DMS53 treated with DMSO at 0.1 percent for 48 hours (cell line): ENCODE results near the gene SLC39A8.
A peak's percentile ranks its signal among the peaks of the same experiment; 100 is the strongest.
"Not testable (repeated sequence)": the region's sequence is repeated elsewhere in the genome, so short reads cannot be mapped to it uniquely, and the experiment has no call there.

Experiments
- DNase-seq: peaks from one replicate; lab custom pipeline; 2025; ENCODE audit not compliant: unreplicated experiment; lab: John Stamatoyannopoulos, UW

SLC39A8 gene

GRCh38 chr4:102344954-102345794, at the start of gene SLC39A8:
Gene SLC39A8, minus strand, starts transcription at chr4:102345482. Its CDS starts 820 bp downstream, at chr4:102344662.
- peak; percentile 71 for DNase-seq

GRCh38 chr4:102392033-102392744, 46.9 kb upstream of the SLC39A8 start:
- no peak for DNase-seq

GRCh38 chr4:102390438-102390837, 45.2 kb upstream of the SLC39A8 start:
- no peak for DNase-seq

GRCh38 chr4:102388611-102389010, 43.3 kb upstream of the SLC39A8 start:
- DNase-seq, result no peak

- no peak for DNase-seq
Measured at GRCh38 chr4:102387552-102388150, 42.4 kb upstream of the SLC39A8 start.

- DNase-seq, result no peak
Measured at GRCh38 chr4:102386966-102387365, 41.7 kb upstream of the SLC39A8 start.

- not testable (repeated sequence) for DNase-seq
Measured at GRCh38 chr4:102380253-102380652, 35.0 kb upstream of the SLC39A8 start.

GRCh38 chr4:102362922-102363432, 17.7 kb upstream of the SLC39A8 start:
- no peak for DNase-seq

GRCh38 chr4:102358128-102358527, 12.8 kb upstream of the SLC39A8 start:
- no peak for DNase-seq

- DNase-seq, result not testable (repeated sequence)
Measured at GRCh38 chr4:102357637-102358036, 12.4 kb upstream of the SLC39A8 start.

GRCh38 chr4:102356562-102357202, 11.4 kb upstream of the SLC39A8 start:
- DNase-seq, result no peak

- no peak for DNase-seq
Measured at GRCh38 chr4:102355748-102356147, 10.5 kb upstream of the SLC39A8 start.

GRCh38 chr4:102354671-102355454, 9.6 kb upstream of the SLC39A8 start:
- no peak for DNase-seq

- no peak for DNase-seq
Measured at GRCh38 chr4:102352781-102353180, 7.5 kb upstream of the SLC39A8 start.

- no peak for DNase-seq
Measured at GRCh38 chr4:102350634-102351033, 5.4 kb upstream of the SLC39A8 start.

GRCh38 chr4:102348701-102349100, 3.4 kb upstream of the SLC39A8 start:
- no peak for DNase-seq

GRCh38 chr4:102345795-102346100, 466 bp upstream of the SLC39A8 start:
- DNase-seq, result no peak

GRCh38 chr4:102344520-102344953, 745 bp downstream of the SLC39A8 start:
- peak; percentile 59 for DNase-seq

- peak; percentile 59 for DNase-seq
Measured at GRCh38 chr4:102343964-102344519, 1.2 kb downstream of the SLC39A8 start.
